GM23248 (cell line): ENCODE measurements around the gene FAM163B. TPM values are rescaled to one million over a fixed set of nuclear protein-coding genes. Genes with fewer than 3 reads are reported as not detected.

ENCODE experiments used
- DNase-seq: peaks from one replicate; pipeline ENCODE4 v3.0.0-alpha.2; 2015
- H2AFZ ChIP-seq: fragments of 200-600 bp; sonication (generic); 2 replicates; pipeline ENCODE4 v1.6.1; 2016; ENCODE audit warnings: antibody characterized with exemption
- H3F3A ChIP-seq: fragments of 200-600 bp; sonication (generic); 2 replicates; pipeline ENCODE4 v1.6.1; 2016; ENCODE audit warnings: mild to moderate bottlenecking, antibody characterized with exemption, mixed run types; ENCODE audit not compliant: insufficient read depth
- H3K27ac ChIP-seq: fragments of 200-600 bp; sonication (generic); 2 replicates; pipeline ENCODE4 v1.5.1; 2016; ENCODE audit warnings: mild to moderate bottlenecking
- H3K27me3 ChIP-seq: fragments of 200-600 bp; sonication (generic); replicated peaks from 2 replicates; pipeline ENCODE4 v1.6.1; 2016; ENCODE audit warnings: mild to moderate bottlenecking; ENCODE audit not compliant: insufficient read depth
- H3K36me3 ChIP-seq: fragments of 200-600 bp; sonication (generic); 2 replicates; pipeline ENCODE4 v1.6.1; 2016; ENCODE audit warnings: low read depth, mild to moderate bottlenecking
- H3K4me1 ChIP-seq: fragments of 200-600 bp; sonication (generic); 2 replicates; pipeline ENCODE4 v1.6.1; 2016; ENCODE audit warnings: mild to moderate bottlenecking; ENCODE audit not compliant: insufficient read depth
- H3K4me2 ChIP-seq: fragments of 200-600 bp; sonication (generic); one replicate; pipeline ENCODE4 v1.6.1; 2016; ENCODE audit warnings: mild to moderate bottlenecking; ENCODE audit not compliant: unreplicated experiment
- H3K4me3 ChIP-seq: fragments of 200-600 bp; sonication (generic); 2 replicates; pipeline ENCODE4 v1.5.1; 2016; ENCODE audit warnings: mild to moderate bottlenecking
- H3K79me2 ChIP-seq: fragments of 200-600 bp; sonication (generic); 2 replicates; pipeline ENCODE4 v1.6.1; 2016; ENCODE audit warnings: mild to moderate bottlenecking; ENCODE audit not compliant: insufficient read depth
- H3K9ac ChIP-seq: fragments of 200-600 bp; sonication (generic); 2 replicates; pipeline ENCODE4 v1.6.1; 2016; ENCODE audit warnings: mild to moderate bottlenecking
- H3K9me2 ChIP-seq: fragments of 200-600 bp; sonication (generic); 2 replicates; pipeline ENCODE4 v1.6.1; 2016; ENCODE audit warnings: mixed run types, mild to moderate bottlenecking, moderate library complexity; ENCODE audit not compliant: insufficient read depth
- H3K9me3 ChIP-seq: fragments of 200-600 bp; sonication (generic); one replicate; pipeline ENCODE4 v1.6.1; 2017; ENCODE audit warnings: low read depth
- H4K20me1 ChIP-seq: fragments of 200-600 bp; sonication (generic); 2 replicates; pipeline ENCODE4 v1.6.0; 2016; ENCODE audit not compliant: insufficient read depth
- EZH2 ChIP-seq: fragments of 200-600 bp; sonication (generic); IDR thresholded peaks from 2 replicates; pipeline ENCODE4 v1.6.1; 2018; ENCODE audit warnings: antibody characterized with exemption, mild to moderate bottlenecking; ENCODE audit not compliant: insufficient read depth, poor library complexity, severe bottlenecking
- EZH2phosphoT487 ChIP-seq: fragments of 200-600 bp; sonication (generic); IDR thresholded peaks from 2 replicates; pipeline ENCODE4 v1.6.1; 2018; ENCODE audit warnings: antibody characterized with exemption, moderate library complexity, mild to moderate bottlenecking, low read depth; ENCODE audit not compliant: insufficient read depth
- WGBS, 2 experiments: methylation state at CpG; one replicate each; pipeline ENCODE4 v1.1.6; 2015 to 2017; ENCODE audit warnings: low lambda C conversion rate in 2 of 2, low coverage in 1 of 2; ENCODE audit errors: missing lambda C conversion rate in 2 of 2; 5-methylcytosine and 5-hydroxymethylcytosine counted together
- in situ Hi-C: fragments of 300-500 bp; cut with MboI; formaldehyde crosslinking; loops from 2 replicates; pipeline ENCODE4 v1.15.0; 2020
- polyA plus RNA-seq: library from polyadenylated mRNA; unstranded; fragments of >200 nt; fragmentation: Nextera tagmentation; extraction: Ambion mirVana; gene quantifications from 2 replicates; pipeline ENCODE4 v1.2.1, GENCODE V29; 2016
- total RNA-seq: library from RNA; depleted of rRNA; stranded (reverse); fragments of >200 nt; shearing (Covaris generic); gene quantifications from 2 replicates; pipeline ENCODE4 v1.2.3, GENCODE V29; 2014

Gene FAM163B
- total and polyA plus RNA-seq, 2 experiments from 2014 or later, result not detected

DNA sequence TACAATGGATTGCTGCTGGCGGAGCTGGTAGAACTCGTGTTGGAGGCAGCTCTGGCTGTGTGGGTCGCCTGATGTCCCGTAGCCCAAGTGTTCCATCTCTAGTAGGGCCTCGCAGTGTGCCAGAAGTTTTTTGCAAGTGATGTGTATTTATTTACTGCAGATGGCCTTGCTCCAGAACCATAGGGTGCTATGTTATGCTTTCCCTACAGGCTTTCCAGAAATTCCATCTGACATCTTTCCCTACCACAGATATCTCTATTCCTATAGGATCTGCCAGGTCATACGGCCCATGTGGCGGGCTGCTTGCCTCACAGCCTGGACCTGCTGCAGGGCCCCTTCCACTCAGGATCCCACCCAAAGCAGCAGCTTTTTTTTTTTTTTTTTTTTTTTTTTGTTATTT lies 57.7 kb downstream of the FAM163B start:
- no peaks in the 10 kb centered on the region for H3K4me1 ChIP-seq
- no peaks in the 10 kb centered on the region for H4K20me1 ChIP-seq
- in situ Hi-C loops, result no loop called here
- H3K79me2 ChIP-seq, result no peaks in the 10 kb centered on the region
- H3F3A ChIP-seq, result no peaks in the 10 kb centered on the region
- H2AFZ ChIP-seq, result no peak overlapping the region
- no peak overlapping the region for H3K4me3 ChIP-seq
- H3K36me3 ChIP-seq, result no peaks in the 10 kb centered on the region
- no peaks in the 10 kb centered on the region for H3K9me2 ChIP-seq
- TF ChIP-seq EZH2 (no peak), EZH2phosphoT487 (no peak)
- H3K27ac ChIP-seq, result no peak overlapping the region
- H3K4me2 ChIP-seq, result no peak overlapping the region
- no peak for DNase-seq
- WGBS, 2 experiments, result 64 to 72% methylated on average over 6 to 7 of the region's 7 CpGs
- H3K27me3 ChIP-seq, result no peaks in the 10 kb centered on the region
- no peak overlapping the region for H3K9ac ChIP-seq
- no peaks in the 10 kb centered on the region for H3K9me3 ChIP-seq

DNA sequence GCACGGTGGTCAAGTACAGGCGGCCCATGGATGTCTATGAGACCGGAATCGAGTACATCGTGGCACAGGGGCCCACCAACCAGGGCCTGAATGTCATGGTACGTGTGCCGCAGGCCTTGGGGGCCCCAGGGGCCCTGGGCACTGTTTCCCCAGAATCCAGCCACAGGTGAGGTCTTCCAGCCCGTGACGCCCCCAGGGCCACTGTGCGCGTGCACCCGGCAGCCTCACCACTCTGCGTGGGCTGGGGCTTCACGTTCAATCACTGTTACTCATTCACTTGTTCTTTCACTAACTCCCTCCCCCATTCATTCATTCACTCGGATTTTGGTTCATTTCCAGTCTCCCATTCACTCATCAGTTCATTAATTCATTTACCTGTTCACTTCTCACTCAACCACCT lies 62.1 kb downstream of the FAM163B start:
- no peaks in the 10 kb centered on the region for H3F3A ChIP-seq
- H3K27ac ChIP-seq, result no peak overlapping the region

DNA sequence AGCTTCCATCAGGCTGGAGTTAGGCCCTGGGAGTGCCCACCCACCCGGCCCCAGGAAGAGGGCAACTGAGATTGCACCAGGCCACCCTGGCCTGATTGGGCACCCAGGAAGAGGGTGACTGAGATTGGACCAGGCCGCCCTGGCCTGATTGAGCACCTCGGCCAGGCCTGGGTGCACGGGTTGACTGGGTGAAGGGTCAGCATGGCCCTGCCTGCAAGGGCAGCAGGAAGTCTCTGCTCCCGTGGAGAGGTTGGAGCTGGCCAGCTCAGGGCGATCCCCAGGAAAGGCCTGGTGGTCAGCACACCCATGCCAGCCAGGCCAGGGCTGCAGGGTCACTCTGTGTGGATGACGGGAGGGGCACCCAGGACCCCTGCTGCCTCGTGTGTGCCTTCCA lies 62.9 kb downstream of the FAM163B start:
- no peaks in the 10 kb centered on the region for H3F3A ChIP-seq
- TF ChIP-seq EZH2phosphoT487, result no peak
- no peak for TF ChIP-seq EZH2
- H3K4me1 ChIP-seq, result no peaks in the 10 kb centered on the region
- 57 to 61% methylated on average over 8 of the region's 8 CpGs for WGBS, 2 experiments
- no peak overlapping the region for H3K27ac ChIP-seq
- H3K4me2 ChIP-seq, result no peak overlapping the region
- H3K9me2 ChIP-seq, result no peaks in the 10 kb centered on the region
- no peak overlapping the region for H2AFZ ChIP-seq
- H3K79me2 ChIP-seq, result no peaks in the 10 kb centered on the region
- H3K36me3 ChIP-seq, result no peaks in the 10 kb centered on the region
- in situ Hi-C loops, result no loop called here
- H3K9ac ChIP-seq, result no peak overlapping the region
- no peaks in the 10 kb centered on the region for H4K20me1 ChIP-seq
- no peaks in the 10 kb centered on the region for H3K9me3 ChIP-seq
- DNase-seq, result no peak
- H3K27me3 ChIP-seq, result no peaks in the 10 kb centered on the region
- no peak overlapping the region for H3K4me3 ChIP-seq

More for the DNA sequence above, 62.1 kb downstream of the FAM163B start:
- Histone ChIP-seq H4K20me1 (no peaks in the 10 kb centered on the region), H3K27me3 (no peaks in the 10 kb centered on the region), H3K4me2 (no peak overlapping the region), H3K9ac (no peak overlapping the region), H2AFZ (no peak overlapping the region), H3K4me1 (no peaks in the 10 kb centered on the region), H3K79me2 (no peaks in the 10 kb centered on the region), H3K9me3 (no peaks in the 10 kb centered on the region), H3K36me3 (no peaks in the 10 kb centered on the region), H3K4me3 (no peak overlapping the region), H3K9me2 (no peaks in the 10 kb centered on the region)
- 62 to 65% methylated on average over 15 of the region's 15 CpGs for WGBS, 2 experiments
- DNase-seq, result no peak
- in situ Hi-C loops, result no loop called here
- TF ChIP-seq EZH2, result no peak
- TF ChIP-seq EZH2phosphoT487, result no peak

DNA sequence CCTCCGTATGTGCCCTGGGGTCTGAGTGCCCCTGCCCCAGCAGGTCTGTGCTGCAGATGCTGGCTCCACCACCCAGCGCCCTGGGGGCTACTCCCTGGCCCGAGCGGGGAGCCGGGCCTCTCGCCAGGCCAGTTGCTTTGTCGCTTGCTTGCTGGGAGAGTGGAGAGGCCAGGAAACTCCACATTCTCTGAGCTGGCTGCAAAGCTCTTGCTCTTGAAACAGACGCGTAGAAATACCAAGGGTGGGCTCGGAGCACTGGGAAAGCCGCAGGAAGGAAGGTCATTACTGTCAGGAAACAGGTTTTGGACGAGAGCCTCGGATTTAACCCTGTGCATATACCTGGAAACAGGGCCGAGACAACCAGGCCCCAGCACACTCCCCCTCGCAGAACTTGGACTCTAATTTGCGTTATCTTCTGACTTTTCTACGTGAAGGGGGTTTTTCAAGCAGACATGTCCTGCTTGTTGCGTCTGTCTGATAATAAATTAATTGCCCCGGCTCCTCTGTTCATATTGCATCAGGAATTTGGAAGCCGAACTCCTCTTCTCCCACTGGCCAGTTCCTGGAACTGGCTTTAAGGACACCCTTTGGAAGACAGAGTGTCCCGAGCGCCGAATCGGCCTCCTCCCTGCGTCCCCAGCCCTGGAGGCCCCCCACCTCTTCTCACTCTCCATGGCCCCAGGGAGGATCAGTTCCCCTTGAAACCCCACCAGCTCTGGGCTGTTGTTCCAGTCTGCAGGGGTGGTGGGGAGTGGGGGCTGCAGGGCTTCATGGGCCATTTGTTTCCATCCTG lies 63.5 kb downstream of the FAM163B start:
- no peaks in the 10 kb centered on the region for H3K27me3 ChIP-seq
- 57 to 59% methylated on average over 24 to 25 of the region's 25 CpGs for WGBS, 2 experiments

More for the DNA sequence above, 63.5 kb downstream of the FAM163B start:
- no peak overlapping the region for H3K27ac ChIP-seq
- H3F3A ChIP-seq, result no peaks in the 10 kb centered on the region
- in situ Hi-C loops, result no loop called here
- no peak overlapping the region for H3K9ac ChIP-seq
- DNase-seq, result no peak
- H3K36me3 ChIP-seq, result no peaks in the 10 kb centered on the region
- H4K20me1 ChIP-seq, result no peaks in the 10 kb centered on the region
- no peak overlapping the region for H3K4me3 ChIP-seq
- no peak overlapping the region for H3K4me2 ChIP-seq
- H3K79me2 ChIP-seq, result no peaks in the 10 kb centered on the region
- H3K4me1 ChIP-seq, result no peaks in the 10 kb centered on the region
- H3K9me2 ChIP-seq, result no peaks in the 10 kb centered on the region
- H2AFZ ChIP-seq, result no peak overlapping the region
- no peaks in the 10 kb centered on the region for H3K9me3 ChIP-seq
- TF ChIP-seq EZH2, result no peak
- TF ChIP-seq EZH2phosphoT487, result no peak
